NT2/D1 (cell line): Measurements from ENCODE around the gene KCNA3.
A peak's percentile ranks its signal among the peaks of the same experiment; 100 is the strongest.

Experiments
- DNase-seq: peaks from one replicate; pipeline ENCODE4 v3.0.0-alpha.2; 2011; ENCODE audit warnings: low read depth, low spot score
- H3K27me3 ChIP-seq: 2 replicates; pipeline ENCODE4 v1.6.0; 2011; ENCODE audit warnings: mild to moderate bottlenecking; ENCODE audit not compliant: insufficient read length, insufficient read depth
- H3K36me3 ChIP-seq: 2 replicates; pipeline ENCODE4 v1.6.1; 2011; ENCODE audit warnings: mild to moderate bottlenecking, low read length, mixed read lengths; ENCODE audit not compliant: insufficient read depth, insufficient read length
- H3K4me1 ChIP-seq: 2 replicates; pipeline ENCODE4 v1.5.1; 2011; ENCODE audit not compliant: insufficient read depth, insufficient read length
- H3K4me3 ChIP-seq: 2 replicates; pipeline ENCODE4 v1.5.1; 2011; ENCODE audit warnings: low read depth; ENCODE audit not compliant: insufficient read length
- H3K9ac ChIP-seq: 2 replicates; pipeline ENCODE4 v1.6.0; 2011; ENCODE audit warnings: low read depth; ENCODE audit not compliant: insufficient read length
- H3K9me3 ChIP-seq: 2 replicates; pipeline ENCODE4 v1.5.1; 2011; ENCODE audit warnings: mild to moderate bottlenecking, low read length; ENCODE audit not compliant: insufficient read depth
- SUZ12 ChIP-seq: IDR thresholded peaks from 2 replicates; pipeline ENCODE4 v1.6.1; 2011; ENCODE audit not compliant: insufficient read length, insufficient read depth; ENCODE audit errors: extremely low read depth
- YY1 ChIP-seq: IDR thresholded peaks from 2 replicates; pipeline ENCODE4 v1.6.1; 2011; ENCODE audit not compliant: insufficient read length, insufficient read depth
- ZNF274 ChIP-seq: IDR thresholded peaks from 2 replicates; pipeline ENCODE4 v1.6.1; 2011; ENCODE audit warnings: mild to moderate bottlenecking, low read depth, low read length

Gene KCNA3

GRCh38 chr1:110674337-110675059, at the start of gene KCNA3:
KCNA3 (minus strand) TSS chr1:110674940; CDS start chr1:110674809, 131 bp downstream.
- peak; percentile 60 for DNase-seq
- H3K9me3 ChIP-seq = peaks cover 10% of the 10 kb centered on the region; the same call in 1 of the 2 replicates
- H3K27me3 ChIP-seq = peaks cover 55% of the 10 kb centered on the region
- TF ChIP-seq YY1 (no peak), ZNF274 (no peak), SUZ12 (peak; percentile 73)
- peaks cover 2% of the 10 kb centered on the region for H3K4me1 ChIP-seq
- H3K36me3 ChIP-seq = no peaks in the 10 kb centered on the region
- H3K9ac ChIP-seq = peak within 1 kb of the TSS; percentile 74
- H3K4me3 ChIP-seq = peak within 1 kb of the TSS; percentile 38

- Histone ChIP-seq H3K27me3 (peaks cover 2% of the 10 kb centered on the region), H3K9ac (no peak overlapping the region), H3K4me1 (no peaks in the 10 kb centered on the region), H3K9me3 (no peaks in the 10 kb centered on the region), H3K36me3 (no peaks in the 10 kb centered on the region), H3K4me3 (no peak overlapping the region)
- no peak for DNase-seq
- TF ChIP-seq SUZ12 (no peak), YY1 (no peak)
Measured at GRCh38 chr1:110722807-110723206, 48.1 kb upstream of the KCNA3 start.

GRCh38 chr1:110719908-110720307, 45.2 kb upstream of the KCNA3 start:
- no peak overlapping the region for H3K9ac ChIP-seq
- H3K27me3 ChIP-seq = peaks cover 2% of the 10 kb centered on the region
- TF ChIP-seq YY1 (no peak), SUZ12 (no peak)
- no peaks in the 10 kb centered on the region for H3K36me3 ChIP-seq
- no peaks in the 10 kb centered on the region for H3K9me3 ChIP-seq
- no peaks in the 10 kb centered on the region for H3K4me1 ChIP-seq
- no peak for DNase-seq
- no peak overlapping the region for H3K4me3 ChIP-seq

GRCh38 chr1:110718452-110718851, 43.7 kb upstream of the KCNA3 start:
- Histone ChIP-seq H3K4me1 (no peaks in the 10 kb centered on the region), H3K9ac (no peak overlapping the region), H3K36me3 (no peaks in the 10 kb centered on the region), H3K27me3 (peaks cover 2% of the 10 kb centered on the region), H3K4me3 (no peak overlapping the region), H3K9me3 (no peaks in the 10 kb centered on the region)
- no peak for DNase-seq
- TF ChIP-seq ZNF274 (no peak), SUZ12 (no peak), YY1 (no peak)

GRCh38 chr1:110717179-110717578, 42.4 kb upstream of the KCNA3 start:
- Histone ChIP-seq H3K4me3 (no peak overlapping the region), H3K27me3 (peaks cover 2% of the 10 kb centered on the region), H3K9me3 (no peaks in the 10 kb centered on the region), H3K9ac (no peak overlapping the region), H3K36me3 (no peaks in the 10 kb centered on the region), H3K4me1 (no peaks in the 10 kb centered on the region)
- TF ChIP-seq YY1 (no peak), SUZ12 (no peak), ZNF274 (no peak)
- no peak for DNase-seq

GRCh38 chr1:110714374-110714995, 39.7 kb upstream of the KCNA3 start:
- DNase-seq = no peak
- no peak overlapping the region for H3K4me3 ChIP-seq
- H3K27me3 ChIP-seq = no peaks in the 10 kb centered on the region
- no peaks in the 10 kb centered on the region for H3K4me1 ChIP-seq
- H3K9ac ChIP-seq = no peak overlapping the region
- H3K9me3 ChIP-seq = no peaks in the 10 kb centered on the region
- H3K36me3 ChIP-seq = no peaks in the 10 kb centered on the region
- no peak for TF ChIP-seq ZNF274
- TF ChIP-seq SUZ12 = no peak
- TF ChIP-seq YY1 = no peak

- no peaks in the 10 kb centered on the region for H3K9me3 ChIP-seq
- H3K4me3 ChIP-seq = no peak overlapping the region
- no peak for TF ChIP-seq SUZ12
- TF ChIP-seq ZNF274 = no peak
- TF ChIP-seq YY1 = no peak
- no peak for DNase-seq
- H3K27me3 ChIP-seq = no peaks in the 10 kb centered on the region
- H3K36me3 ChIP-seq = no peaks in the 10 kb centered on the region
- no peaks in the 10 kb centered on the region for H3K4me1 ChIP-seq
- no peak overlapping the region for H3K9ac ChIP-seq
Measured at GRCh38 chr1:110713221-110713620, 38.5 kb upstream of the KCNA3 start.
